ENCODE measurements around the gene GJA3. TPM values are rescaled to one million over a fixed set of nuclear protein-coding genes. Genes with fewer than 3 reads are reported as not detected.

The GJA3 gene
- total RNA-seq, 2 experiments from 2014 or later = 0.39 to 0.54 TPM

DNA sequence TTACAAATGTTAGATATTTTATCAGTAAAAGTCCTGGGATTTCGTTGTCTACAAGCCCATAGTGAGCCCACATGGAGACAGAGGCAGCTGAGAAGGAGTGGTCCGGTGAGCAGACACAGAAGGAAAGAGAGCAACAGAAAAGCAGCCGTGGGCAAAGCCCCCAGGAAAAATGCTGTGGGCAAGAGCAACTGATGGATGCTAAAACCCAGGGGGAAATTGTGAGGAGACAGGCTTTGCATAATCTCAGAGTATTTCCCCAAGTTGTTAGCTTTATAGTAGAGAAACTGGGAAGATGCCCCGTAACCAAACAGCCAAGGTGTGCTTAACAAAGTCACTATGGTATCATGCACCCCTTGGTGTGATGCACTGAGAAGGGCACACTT, 35.1 kb downstream of the GJA3 start:
- H3K27me3 Mint-ChIP-seq = peaks cover 36% of the 10 kb centered on the region
- ATAC-seq (ENCODE audit: low read depth) (no peak), DNase-seq (no peak)
- no peak overlapping the region for H3K4me3 Mint-ChIP-seq
- no peak overlapping the region for H3K27ac Mint-ChIP-seq
- POLR2A ChIA-PET = no interaction called here
- no peaks in the 10 kb centered on the region for H3K36me3 Mint-ChIP-seq
- H3K9me3 Mint-ChIP-seq = no peaks in the 10 kb centered on the region
- H3K4me1 Mint-ChIP-seq = peaks cover 4% of the 10 kb centered on the region

DNA sequence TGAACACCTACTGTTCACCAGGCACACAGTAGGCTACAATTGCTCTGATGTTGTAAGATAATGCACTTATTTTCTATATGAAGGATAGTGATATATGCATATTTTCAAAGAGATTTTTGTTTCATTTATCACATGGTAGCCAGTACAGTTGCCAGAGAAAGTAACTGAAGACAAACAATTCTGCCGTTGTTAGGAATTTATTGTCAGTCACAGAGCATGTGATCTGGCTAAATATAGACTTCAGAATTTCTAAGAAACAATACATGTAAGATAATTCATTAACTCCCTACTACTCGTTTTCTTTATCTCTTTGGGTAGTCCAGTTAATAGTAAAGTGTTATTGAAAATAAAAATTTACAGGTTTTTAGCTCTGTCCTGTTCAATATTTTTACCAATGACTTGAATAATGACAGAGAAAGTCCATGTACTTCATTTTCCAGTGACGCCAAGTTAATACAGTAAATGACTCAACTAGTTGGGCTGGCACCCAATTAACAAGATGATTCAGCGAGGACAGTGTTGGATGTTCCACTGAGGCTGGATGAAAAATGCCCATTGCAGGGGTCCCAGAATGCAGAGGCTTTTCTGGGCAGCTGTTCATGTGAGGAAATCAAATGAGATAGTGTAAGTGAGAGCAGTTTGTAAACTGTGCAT, 35.6 kb downstream of the GJA3 start:
- Mint-ChIP-seq H3K36me3 (no peaks in the 10 kb centered on the region), H3K4me3 (no peak overlapping the region)

DNA sequence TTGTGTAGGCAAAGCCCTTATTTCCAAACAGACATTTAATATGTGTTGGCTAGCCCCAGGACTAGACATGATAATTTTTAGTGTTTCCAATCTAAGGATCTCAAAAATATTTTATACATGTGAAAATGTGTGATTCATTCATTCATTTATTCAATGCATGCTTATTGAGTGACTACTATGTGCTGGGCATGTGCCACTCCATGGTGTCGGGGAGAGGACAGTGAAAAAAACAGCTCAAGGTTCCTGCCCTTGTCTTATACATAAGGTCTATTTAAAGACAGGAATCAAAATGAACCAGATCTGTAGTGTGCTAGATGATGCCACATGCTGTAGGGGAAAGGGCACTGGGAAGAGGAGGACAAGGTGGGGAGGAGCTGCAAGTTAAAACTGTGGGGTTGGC, 36.5 kb downstream of the GJA3 start:
- no peak overlapping the region for H3K27ac Mint-ChIP-seq
- H3K4me1 Mint-ChIP-seq = peaks cover 12% of the 10 kb centered on the region
- ATAC-seq (ENCODE audit: low read depth) = no peak
- H3K9me3 Mint-ChIP-seq = no peaks in the 10 kb centered on the region
- POLR2A ChIA-PET = interaction anchor here (0.5 kb wide), 1 partner anchor 1050 kb away, joined by 3 read pairs; no protein-coding TSS in a partner anchor
- H3K36me3 Mint-ChIP-seq = no peaks in the 10 kb centered on the region
- peaks cover 36% of the 10 kb centered on the region for H3K27me3 Mint-ChIP-seq
- no peak for DNase-seq
- H3K4me3 Mint-ChIP-seq = no peak overlapping the region

More for the DNA sequence above, 35.6 kb downstream of the GJA3 start:
- no peak overlapping the region for H3K27ac Mint-ChIP-seq
- DNase-seq = no peak
- H3K4me1 Mint-ChIP-seq = peaks cover 4% of the 10 kb centered on the region
- POLR2A ChIA-PET = no interaction called here
- peaks cover 36% of the 10 kb centered on the region for H3K27me3 Mint-ChIP-seq
- H3K9me3 Mint-ChIP-seq = no peaks in the 10 kb centered on the region
- ATAC-seq (ENCODE audit: low read depth) = no peak

DNA sequence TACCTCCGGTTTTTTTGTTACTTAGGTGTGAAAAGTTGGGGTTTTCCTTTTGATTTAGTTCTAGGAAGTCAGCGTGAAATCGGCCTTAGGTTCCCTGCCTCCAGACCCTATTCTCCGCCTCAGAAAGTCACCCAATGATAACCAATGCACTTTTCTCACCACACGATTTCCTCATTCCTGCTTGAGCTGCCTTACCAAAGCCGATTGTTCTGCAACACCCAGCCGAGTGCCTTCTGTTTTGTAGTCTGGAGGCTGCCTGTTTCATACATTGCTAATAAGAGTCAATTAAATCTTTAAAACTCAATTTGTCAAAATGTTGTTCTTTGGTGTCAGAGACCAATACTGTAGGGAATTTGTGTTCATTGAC, 39.7 kb downstream of the GJA3 start:
- POLR2A ChIA-PET = interaction anchor here (1.3 to 1.9 kb wide), 2 partner anchors 24 to 40 kb away, joined by 3 to 7 read pairs; partner anchors contain the start of gene GJA3
- no peaks in the 10 kb centered on the region for H3K36me3 Mint-ChIP-seq
- no peaks in the 10 kb centered on the region for H3K9me3 Mint-ChIP-seq
- H3K27me3 Mint-ChIP-seq = peaks cover 28% of the 10 kb centered on the region
- DNase-seq = no peak
- H3K4me1 Mint-ChIP-seq = peaks cover 14% of the 10 kb centered on the region
- H3K4me3 Mint-ChIP-seq = peak overlapping the region; percentile 92
- peak overlapping the region; percentile 95 for H3K27ac Mint-ChIP-seq
- no peak for ATAC-seq (ENCODE audit: low read depth)

DNA sequence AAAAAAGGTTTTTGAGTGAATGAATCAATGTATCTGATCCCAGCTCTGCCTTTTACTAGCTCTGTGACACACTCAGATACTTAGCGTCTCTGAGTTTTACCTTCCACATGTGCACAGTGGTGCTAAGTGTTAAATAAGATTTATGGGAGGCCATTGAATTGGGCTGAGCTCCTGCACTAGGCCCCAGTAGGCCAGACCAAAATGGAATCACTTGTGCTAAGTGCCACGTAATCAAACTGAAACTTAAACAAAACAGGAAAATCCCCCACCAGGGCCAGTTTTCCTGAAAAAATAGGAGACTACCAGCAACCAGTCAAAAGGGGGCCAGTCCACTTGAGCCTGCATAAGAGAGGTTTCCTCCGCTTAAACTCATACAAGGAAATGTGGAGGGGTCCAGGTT, 40.9 kb downstream of the GJA3 start:
- Mint-ChIP-seq H3K9me3 (no peaks in the 10 kb centered on the region), H3K27me3 (peaks cover 19% of the 10 kb centered on the region), H3K36me3 (no peaks in the 10 kb centered on the region), H3K27ac (peak overlapping the region; percentile 95), H3K4me3 (peak overlapping the region; percentile 92), H3K4me1 (peaks cover 14% of the 10 kb centered on the region)
- DNase-seq (no peak), ATAC-seq (ENCODE audit: low read depth) (no peak)
- POLR2A ChIA-PET = interaction anchor here (0.8 to 1.9 kb wide), 4 partner anchors 13 to 162 kb away, joined by 3 to 7 read pairs (median 4); partner anchors contain the start of gene GJA3

DNA sequence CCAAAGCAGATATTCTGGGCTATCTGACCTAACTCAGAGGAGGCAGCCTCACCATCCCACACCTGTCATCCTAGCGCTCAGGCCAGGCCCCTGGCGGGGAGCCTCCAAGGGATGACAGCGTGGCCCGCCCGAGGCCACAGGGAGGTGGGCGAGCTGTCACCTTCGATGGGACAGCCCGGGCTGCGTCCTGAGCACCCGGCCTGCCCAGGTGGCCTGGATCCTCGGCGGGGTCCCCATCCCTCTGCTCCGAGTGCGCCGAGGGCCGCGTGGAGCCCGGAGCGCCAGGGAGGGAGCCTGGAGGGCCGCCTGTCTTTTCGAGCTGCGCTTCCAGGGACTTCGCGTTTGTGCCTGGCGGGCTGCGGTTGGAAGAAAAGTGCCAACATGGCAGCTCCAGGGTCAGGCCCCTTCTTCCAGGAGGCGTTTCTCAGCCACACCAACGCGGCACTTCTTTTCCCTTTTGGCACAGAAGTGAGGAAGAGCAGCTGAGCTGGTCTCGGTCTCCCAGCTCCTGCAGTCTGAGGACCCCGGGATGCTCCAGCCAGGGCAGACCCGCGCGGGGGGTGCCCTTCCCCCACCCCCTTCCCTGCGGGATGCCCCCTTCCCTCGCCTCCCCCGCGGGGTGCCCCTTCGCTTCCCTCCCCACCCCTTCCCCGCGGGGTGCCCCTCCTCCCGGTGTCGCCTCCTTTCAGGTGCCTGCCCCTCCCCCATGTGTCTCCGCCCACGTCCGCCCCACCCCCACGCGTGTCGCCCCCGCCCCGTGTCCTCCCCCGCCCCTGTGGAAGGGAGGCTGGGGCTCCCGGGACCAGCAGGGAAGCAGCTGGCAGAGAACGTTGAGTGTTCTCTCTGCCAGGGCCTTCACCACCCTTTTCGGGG, 42.3 kb downstream of the GJA3 start:
- DNase-seq (no peak), ATAC-seq (ENCODE audit: low read depth) (no peak)
- Mint-ChIP-seq H3K36me3 (no peaks in the 10 kb centered on the region), H3K27ac (peak overlapping the region; percentile 95), H3K9me3 (no peaks in the 10 kb centered on the region), H3K4me3 (peak overlapping the region; percentile 92), H3K4me1 (peaks cover 14% of the 10 kb centered on the region), H3K27me3 (peaks cover 12% of the 10 kb centered on the region)
- POLR2A ChIA-PET = interaction anchor here (0.7 to 1.8 kb wide), 7 partner anchors 9 to 450 kb away, joined by 3 to 18 read pairs (median 4); partner anchors contain the start of gene GJA3

DNA sequence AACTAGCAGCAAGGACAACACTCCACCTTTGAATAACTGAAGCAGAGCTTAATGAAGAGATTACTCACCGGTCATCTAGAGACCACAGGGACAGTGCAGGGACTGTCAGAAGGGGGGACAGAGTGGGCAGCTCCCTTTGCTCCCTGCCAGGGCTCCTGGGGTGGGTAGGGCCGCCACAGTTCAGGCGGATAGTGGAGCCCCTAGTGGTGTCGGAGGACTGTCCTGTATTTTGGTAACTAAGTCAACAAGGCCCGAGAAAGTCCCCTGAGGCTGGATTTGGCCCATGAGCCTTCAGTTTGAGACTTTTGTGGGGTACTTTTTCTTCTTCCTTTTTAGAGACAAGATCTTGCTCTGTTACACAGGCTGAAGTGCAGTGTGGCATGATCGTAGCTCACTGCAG, 44.6 kb downstream of the GJA3 start:
- H3K4me3 Mint-ChIP-seq = no peak overlapping the region
- H3K27ac Mint-ChIP-seq = no peak overlapping the region
- no peaks in the 10 kb centered on the region for H3K36me3 Mint-ChIP-seq
- H3K9me3 Mint-ChIP-seq = no peaks in the 10 kb centered on the region
- DNase-seq (no peak), ATAC-seq (ENCODE audit: low read depth) (no peak)
- POLR2A ChIA-PET = no interaction called here
- H3K27me3 Mint-ChIP-seq = peaks cover 5% of the 10 kb centered on the region
- H3K4me1 Mint-ChIP-seq = peaks cover 12% of the 10 kb centered on the region

DNA sequence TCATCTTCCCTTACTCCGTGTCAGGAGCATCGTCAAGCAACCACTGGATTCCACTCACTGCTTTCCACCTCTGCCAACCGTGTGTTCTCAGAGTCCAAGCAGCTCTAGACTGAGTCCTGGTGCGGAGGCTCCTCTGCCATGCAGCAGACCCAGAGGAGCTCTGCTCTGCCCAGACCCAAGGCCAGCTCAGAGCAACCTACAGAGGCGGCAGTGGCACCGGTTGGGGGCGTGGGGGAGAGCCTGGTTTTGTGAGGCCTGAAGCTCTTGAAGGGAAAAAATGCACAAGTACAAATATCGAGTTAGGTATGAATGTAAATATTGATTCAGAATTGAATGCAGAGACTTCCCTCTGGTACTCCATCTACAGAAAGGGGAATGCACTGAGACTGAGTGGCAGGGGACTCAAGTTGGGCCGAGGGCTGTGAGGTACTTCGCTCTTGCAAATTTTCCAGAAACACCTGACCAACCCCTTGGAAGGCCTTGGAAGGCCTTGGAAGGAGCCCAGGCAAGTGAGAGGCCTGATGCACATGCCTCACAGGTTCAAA, 46.7 kb downstream of the GJA3 start:
- H3K27me3 Mint-ChIP-seq = peaks cover 5% of the 10 kb centered on the region
- ATAC-seq (ENCODE audit: low read depth) (no peak), DNase-seq (no peak)
- POLR2A ChIA-PET = interaction anchor here (0.8 kb wide), 1 partner anchor 20 kb away, joined by 3 read pairs; no protein-coding TSS in a partner anchor
- no peaks in the 10 kb centered on the region for H3K36me3 Mint-ChIP-seq
- H3K9me3 Mint-ChIP-seq = no peaks in the 10 kb centered on the region
- H3K27ac Mint-ChIP-seq = no peak overlapping the region
- no peak overlapping the region for H3K4me3 Mint-ChIP-seq
- peaks cover 2% of the 10 kb centered on the region for H3K4me1 Mint-ChIP-seq

DNA sequence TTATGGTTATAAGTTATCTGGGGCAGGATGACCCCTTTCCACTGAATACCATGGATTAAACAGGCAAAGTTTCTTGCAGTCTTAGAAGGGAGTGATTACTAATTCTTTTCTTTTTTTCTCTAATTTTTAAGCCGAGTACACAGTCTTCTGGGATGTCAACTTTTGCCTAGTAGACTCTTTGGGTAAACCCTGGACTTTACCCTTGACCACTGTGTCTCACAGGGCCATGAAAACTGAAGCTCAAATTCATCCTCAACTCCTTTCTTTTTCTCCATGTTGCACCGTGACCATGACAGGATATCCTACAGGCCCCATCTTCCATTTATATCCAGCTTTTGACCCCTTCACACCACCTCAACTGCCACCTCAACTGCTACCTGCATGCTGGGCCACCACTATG, 51.8 kb downstream of the GJA3 start:
- H3K4me1 Mint-ChIP-seq = no peaks in the 10 kb centered on the region
- ATAC-seq (ENCODE audit: low read depth) = no peak
- no peak overlapping the region for H3K27ac Mint-ChIP-seq
- H3K9me3 Mint-ChIP-seq = no peaks in the 10 kb centered on the region
- H3K36me3 Mint-ChIP-seq = no peaks in the 10 kb centered on the region
- no peak overlapping the region for H3K4me3 Mint-ChIP-seq
- POLR2A ChIA-PET = no interaction called here
- DNase-seq = no peak
- peaks cover 24% of the 10 kb centered on the region for H3K27me3 Mint-ChIP-seq

DNA sequence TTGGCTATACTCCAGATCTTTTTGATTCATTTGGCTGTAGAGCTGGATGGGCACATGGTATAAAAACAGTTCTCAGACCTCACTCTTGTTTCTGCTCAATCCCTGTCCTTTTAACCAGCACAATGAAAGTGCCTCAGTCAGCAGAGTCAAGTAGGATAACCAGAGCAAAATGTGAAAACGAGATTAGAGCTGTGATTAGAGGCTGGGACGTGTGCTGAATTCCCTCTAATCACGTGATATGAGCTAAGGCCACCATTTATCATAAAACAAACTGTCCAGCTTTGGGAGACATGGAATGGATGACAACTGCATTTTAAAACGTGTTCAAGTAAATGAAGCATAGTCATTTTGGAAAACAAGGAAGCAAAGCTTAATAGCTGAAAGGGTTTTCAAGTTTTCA, 54.1 kb downstream of the GJA3 start:
- H3K9me3 Mint-ChIP-seq = no peaks in the 10 kb centered on the region
- H3K36me3 Mint-ChIP-seq = no peaks in the 10 kb centered on the region
- H3K4me3 Mint-ChIP-seq = no peak overlapping the region
- POLR2A ChIA-PET = no interaction called here
- H3K4me1 Mint-ChIP-seq = no peaks in the 10 kb centered on the region
- ATAC-seq (ENCODE audit: low read depth) (no peak), DNase-seq (no peak)
- no peak overlapping the region for H3K27ac Mint-ChIP-seq
- peaks cover 42% of the 10 kb centered on the region for H3K27me3 Mint-ChIP-seq

DNA sequence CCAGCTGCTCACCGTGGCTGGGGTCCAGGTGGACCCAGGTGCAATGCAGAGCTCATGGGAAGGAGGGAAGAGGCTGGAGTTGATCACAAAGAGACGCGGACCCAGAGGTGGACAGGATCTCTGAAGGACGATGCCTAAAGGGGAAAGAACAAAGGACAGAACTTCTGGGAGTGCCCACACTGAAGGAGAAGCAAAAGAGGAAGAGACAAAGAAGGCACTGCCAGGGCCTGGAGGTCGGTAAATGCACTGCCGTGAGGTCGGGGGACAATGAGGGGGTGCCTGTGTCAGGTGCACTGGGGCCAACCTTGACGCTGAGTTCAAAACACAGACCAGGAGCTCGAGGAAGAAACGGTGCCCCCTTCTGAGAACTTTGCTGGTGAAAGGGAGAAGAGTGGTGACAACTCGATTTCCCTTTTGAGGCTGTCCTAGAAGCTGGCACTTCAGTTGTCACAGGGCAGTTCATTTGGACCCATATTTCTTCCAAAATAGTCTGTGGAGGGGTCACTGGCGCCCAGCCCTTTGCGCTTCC, 55.6 kb downstream of the GJA3 start:
- Mint-ChIP-seq H3K36me3 (no peaks in the 10 kb centered on the region), H3K27me3 (peaks cover 51% of the 10 kb centered on the region), H3K27ac (no peak overlapping the region), H3K4me3 (no peak overlapping the region), H3K4me1 (peaks cover 2% of the 10 kb centered on the region), H3K9me3 (no peaks in the 10 kb centered on the region)
- DNase-seq (no peak), ATAC-seq (ENCODE audit: low read depth) (no peak)
- POLR2A ChIA-PET = no interaction called here

DNA sequence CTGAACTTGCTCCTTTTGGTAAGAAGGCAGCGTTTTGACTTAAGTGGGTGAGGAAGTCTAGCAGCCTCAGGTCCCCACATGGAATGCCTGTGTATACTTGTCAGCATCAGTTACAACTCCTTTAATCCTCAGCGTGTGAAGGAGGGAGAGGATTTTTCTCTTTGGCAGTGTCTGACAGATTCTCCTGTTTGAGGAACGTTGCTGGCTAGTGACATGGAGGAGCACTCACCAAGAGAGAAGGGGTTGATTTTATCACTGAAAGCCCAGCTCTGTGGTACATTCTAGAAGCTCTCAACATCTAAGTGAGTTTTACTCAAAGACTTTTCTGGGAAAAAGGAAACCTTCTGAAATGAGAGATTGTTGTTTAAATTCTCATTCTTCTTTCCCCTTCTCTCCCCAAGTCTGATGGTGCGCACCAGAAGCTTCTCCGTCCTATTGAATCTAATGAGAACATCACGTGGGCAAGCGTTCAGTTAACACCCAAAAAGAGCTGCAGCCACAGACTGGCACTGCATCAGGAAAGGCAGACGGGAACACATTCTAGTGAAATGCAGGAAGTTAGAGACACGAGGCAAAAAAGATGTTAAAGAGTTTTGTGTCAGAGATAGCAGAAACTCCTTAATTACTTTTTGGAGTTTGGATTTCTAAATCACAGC, 58.2 kb downstream of the GJA3 start:
- no peaks in the 10 kb centered on the region for H3K36me3 Mint-ChIP-seq
- ATAC-seq (ENCODE audit: low read depth) (no peak), DNase-seq (no peak)
- POLR2A ChIA-PET = no interaction called here
- H3K27me3 Mint-ChIP-seq = peaks cover 64% of the 10 kb centered on the region
- no peak overlapping the region for H3K27ac Mint-ChIP-seq
- peaks cover 2% of the 10 kb centered on the region for H3K4me1 Mint-ChIP-seq
- H3K4me3 Mint-ChIP-seq = no peak overlapping the region
- H3K9me3 Mint-ChIP-seq = no peaks in the 10 kb centered on the region
